ENCODE results near the gene DNM2.

- TF ChIP-seq, protein P1, sequence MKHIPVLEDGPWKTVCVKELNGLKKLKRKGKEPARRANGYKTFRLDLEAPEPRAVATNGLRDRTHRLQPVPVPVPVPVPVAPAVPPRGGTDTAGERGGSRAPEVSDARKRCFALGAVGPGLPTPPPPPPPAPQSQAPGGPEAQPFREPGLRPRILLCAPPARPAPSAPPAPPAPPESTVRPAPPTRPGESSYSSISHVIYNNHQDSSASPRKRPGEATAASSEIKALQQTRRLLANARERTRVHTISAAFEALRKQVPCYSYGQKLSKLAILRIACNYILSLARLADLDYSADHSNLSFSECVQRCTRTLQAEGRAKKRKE (CRISPR knock-in tag; IDR thresholded peaks at IDR 0.05; ENCODE audit: low read depth): no peak
- no peak for TF ChIP-seq CTCF (IDR thresholded peaks at IDR 0.05)
- TF ChIP-seq RARB (CRISPR knock-in tag; IDR thresholded peaks at IDR 0.05): no peak
- TF ChIP-seq EP300 (IDR thresholded peaks at IDR 0.05): no peak
- TF ChIP-seq JUN (IDR thresholded peaks at IDR 0.05): no peak
- no peak for TF ChIP-seq POLR2A (IDR thresholded peaks at IDR 0.05; ENCODE audit: low read length)
- TF ChIP-seq SREBF2 (IDR thresholded peaks at IDR 0.05): no peak
Observed at GRCh38 chr19:10874024-10874423, 156.1 kb downstream of the DNM2 start.
